Measurements from ENCODE around the gene ST6GALNAC2.

The ST6GALNAC2 gene

DNA sequence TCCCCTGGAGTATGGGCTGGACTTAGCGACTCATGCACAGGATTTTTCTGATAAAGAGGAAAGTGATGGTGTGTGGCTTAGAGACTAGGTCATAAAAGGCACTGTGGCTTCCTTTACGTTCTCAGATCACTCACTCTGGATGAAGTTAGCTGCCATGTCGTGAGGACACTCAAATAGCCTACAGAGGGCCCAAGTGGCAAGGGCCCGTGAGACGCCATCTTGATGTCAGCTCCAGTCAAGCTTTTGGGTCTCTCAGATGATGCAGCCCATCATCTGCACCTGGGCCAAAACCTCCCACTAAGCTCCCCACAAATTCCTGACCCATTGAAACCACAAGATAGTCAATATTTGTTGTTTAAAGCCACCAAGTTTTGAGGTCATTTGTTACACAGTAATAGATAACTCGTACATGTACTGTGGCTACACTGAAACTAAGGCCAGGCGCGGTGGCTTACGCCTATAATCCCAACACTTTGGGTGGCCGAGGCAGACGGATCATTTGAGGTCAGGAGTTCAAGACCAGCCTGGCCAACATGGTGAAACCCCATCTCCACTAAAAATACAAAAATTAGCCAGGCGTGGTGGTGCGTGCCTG, 14.7 kb downstream of the ST6GALNAC2 start:
- H3K4me3 ChIP-seq (ENCODE audit: low read depth, low read length), result no peak overlapping the region
- DNase-seq (ENCODE audit: low read depth), result no peak
- TF ChIP-seq, protein P1, sequence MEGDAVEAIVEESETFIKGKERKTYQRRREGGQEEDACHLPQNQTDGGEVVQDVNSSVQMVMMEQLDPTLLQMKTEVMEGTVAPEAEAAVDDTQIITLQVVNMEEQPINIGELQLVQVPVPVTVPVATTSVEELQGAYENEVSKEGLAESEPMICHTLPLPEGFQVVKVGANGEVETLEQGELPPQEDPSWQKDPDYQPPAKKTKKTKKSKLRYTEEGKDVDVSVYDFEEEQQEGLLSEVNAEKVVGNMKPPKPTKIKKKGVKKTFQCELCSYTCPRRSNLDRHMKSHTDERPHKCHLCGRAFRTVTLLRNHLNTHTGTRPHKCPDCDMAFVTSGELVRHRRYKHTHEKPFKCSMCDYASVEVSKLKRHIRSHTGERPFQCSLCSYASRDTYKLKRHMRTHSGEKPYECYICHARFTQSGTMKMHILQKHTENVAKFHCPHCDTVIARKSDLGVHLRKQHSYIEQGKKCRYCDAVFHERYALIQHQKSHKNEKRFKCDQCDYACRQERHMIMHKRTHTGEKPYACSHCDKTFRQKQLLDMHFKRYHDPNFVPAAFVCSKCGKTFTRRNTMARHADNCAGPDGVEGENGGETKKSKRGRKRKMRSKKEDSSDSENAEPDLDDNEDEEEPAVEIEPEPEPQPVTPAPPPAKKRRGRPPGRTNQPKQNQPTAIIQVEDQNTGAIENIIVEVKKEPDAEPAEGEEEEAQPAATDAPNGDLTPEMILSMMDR (IDR thresholded peaks at IDR 0.05; ENCODE audit: insufficient read depth, low read depth, low read length, missing control alignments), result no peak

GRCh38 chr17:76570457-76570856, 15.2 kb downstream of the ST6GALNAC2 start:
- no peak overlapping the region for H3K4me3 ChIP-seq (ENCODE audit: low read depth, low read length)
- TF ChIP-seq, protein P1 (IDR thresholded peaks at IDR 0.05; ENCODE audit: insufficient read depth, low read depth, low read length, missing control alignments), result no peak
- DNase-seq (ENCODE audit: low read depth), result no peak

DNA sequence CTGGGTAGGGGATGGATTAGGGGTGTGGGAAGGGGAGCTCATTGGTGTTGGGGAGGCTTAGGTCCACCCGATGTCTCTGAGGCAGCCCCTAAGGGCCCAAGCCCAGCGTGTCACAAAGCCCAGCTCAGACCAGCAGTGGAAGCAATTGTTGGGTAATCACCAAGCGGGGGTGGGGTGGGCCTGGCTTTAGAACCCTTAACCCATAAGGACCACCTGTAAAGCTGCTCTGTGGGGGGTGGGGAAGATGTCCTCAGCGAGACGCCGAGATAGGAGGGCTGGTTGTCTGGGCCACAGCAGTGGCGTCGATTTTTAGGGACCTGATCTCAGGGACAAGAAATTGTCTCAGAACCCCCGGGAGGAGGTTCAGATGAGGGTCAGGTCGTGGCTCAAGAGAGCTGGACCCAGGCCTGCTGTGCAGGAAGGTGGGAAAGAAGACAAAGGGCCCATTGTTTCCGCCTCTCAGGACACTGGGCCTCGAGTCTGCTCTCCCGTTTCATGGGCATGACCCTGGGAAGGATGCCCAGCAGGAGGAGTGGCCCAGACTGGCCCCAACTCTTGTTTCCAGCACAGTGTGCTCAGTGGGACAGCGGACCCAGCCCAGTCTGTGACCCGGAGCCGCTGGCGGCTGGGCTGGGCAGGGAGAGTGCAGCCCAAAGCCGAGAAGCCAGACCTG, 15.9 kb downstream of the ST6GALNAC2 start:
- no peak for DNase-seq (ENCODE audit: low read depth)
- H3K4me3 ChIP-seq (ENCODE audit: low read depth, low read length), result no peak overlapping the region
- TF ChIP-seq, protein P1 (IDR thresholded peaks at IDR 0.05; ENCODE audit: insufficient read depth, low read depth, low read length, missing control alignments), result no peak

DNA sequence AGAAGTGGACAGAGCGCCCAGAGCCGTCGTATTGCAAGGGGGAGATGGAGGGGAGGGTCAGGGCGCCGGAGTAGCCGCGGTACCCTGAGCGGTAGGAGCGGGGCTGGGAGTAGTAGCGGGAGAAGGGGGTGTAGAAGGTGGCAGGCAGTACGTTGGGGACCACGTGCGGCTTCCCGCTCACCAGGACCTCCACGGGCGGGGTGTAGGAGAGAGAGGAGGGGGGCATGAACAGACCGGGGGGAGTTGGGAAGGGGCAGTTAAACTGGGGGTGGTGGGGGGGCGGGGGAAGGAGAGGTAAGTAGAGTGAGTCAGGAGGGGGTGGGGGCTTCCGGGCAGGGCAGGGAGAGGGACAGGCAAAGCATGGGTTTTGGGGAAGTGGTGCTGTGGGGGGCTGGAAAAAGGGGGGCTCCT, 16.8 kb downstream of the ST6GALNAC2 start:
- DNase-seq (ENCODE audit: low read depth), result no peak
- TF ChIP-seq, protein P1 (IDR thresholded peaks at IDR 0.05; ENCODE audit: insufficient read depth, low read depth, low read length, missing control alignments), result no peak
- H3K4me3 ChIP-seq (ENCODE audit: low read depth, low read length), result no peak overlapping the region

GRCh38 chr17:76567634-76568432, 17.8 kb downstream of the ST6GALNAC2 start:
- DNase-seq (ENCODE audit: low read depth), result no peak
- TF ChIP-seq, protein P1 (IDR thresholded peaks at IDR 0.05; ENCODE audit: insufficient read depth, low read depth, low read length, missing control alignments), result no peak
- H3K4me3 ChIP-seq (ENCODE audit: low read depth, low read length), result no peak overlapping the region

GRCh38 chr17:76566988-76567431, 18.6 kb downstream of the ST6GALNAC2 start:
- TF ChIP-seq, protein P1 (IDR thresholded peaks at IDR 0.05; ENCODE audit: insufficient read depth, low read depth, low read length, missing control alignments), result no peak
- no peak overlapping the region for H3K4me3 ChIP-seq (ENCODE audit: low read depth, low read length)
- DNase-seq (ENCODE audit: low read depth), result no peak

Measured in GM12865 (cell line).